Activated B cell treated with CpG ODN at 0.5 μM for 24 hours (primary cell): ENCODE results near the gene CEP41. TPM values are rescaled to one million over a fixed set of nuclear protein-coding genes. Genes with fewer than 3 reads are reported as not detected.

Source experiments
- ATAC-seq: fragments of 200-7000 bp; cut with Tn5 transposase; one replicate; pipeline ENCODE4 v1.10.0; 2021; ENCODE audit warnings: low read depth, mild to moderate bottlenecking, moderate library complexity
- CTCF ChIA-PET: fragments of 350-600 bp; sonication (Branson Sonifier 250); formaldehyde crosslinking; loops from one replicate; lab custom pipeline; 2021; ENCODE audit warnings: antibody characterized with exemption; lab: Charles Lee
- POLR2A ChIA-PET: fragments of 350-600 bp; sonication (Branson Sonifier 250); formaldehyde crosslinking; loops from one replicate; lab custom pipeline; 2021; ENCODE audit warnings: antibody characterized with exemption; lab: Charles Lee
- DNase-seq: peaks from one replicate; pipeline ENCODE4 v3.0.0; 2022
- H3K27ac Mint-ChIP-seq: one replicate; pipeline ENCODE4 v1.8.0; 2020; ENCODE audit warnings: mixed read lengths
- H3K27me3 Mint-ChIP-seq: one replicate; pipeline ENCODE4 v1.8.0; 2021; ENCODE audit warnings: mixed read lengths
- H3K36me3 Mint-ChIP-seq: one replicate; pipeline ENCODE4 v1.8.0; 2021; ENCODE audit warnings: low read depth, mixed read lengths
- H3K4me1 Mint-ChIP-seq: one replicate; pipeline ENCODE4 v1.8.0; 2021; ENCODE audit warnings: mixed read lengths
- H3K4me3 Mint-ChIP-seq: one replicate; pipeline ENCODE4 v1.8.0; 2020; ENCODE audit warnings: mild to moderate bottlenecking, mixed read lengths
- H3K9me3 Mint-ChIP-seq: one replicate; pipeline ENCODE4 v1.8.0; 2020; ENCODE audit warnings: mixed read lengths
- intact Hi-C: fragments of 100-400 bp; cut with micrococcal nuclease; formaldehyde crosslinking; loops from one replicate; pipeline ENCODE4 v1.15.1; 2024
- total RNA-seq: library from RNA; stranded (reverse); gene quantifications from 2 replicates; pipeline ENCODE4 v1.2.3, GENCODE V29; 2022
- TF ChIP-seq, protein P1 (sequence below): fragments of 200-600 bp; IDR thresholded peaks from one replicate; pipeline ENCODE4 v1.8.0; 2022; ENCODE audit warnings: antibody characterized with exemption, mild to moderate bottlenecking

CEP41 gene
- total RNA-seq, 1 donor from 2014 or later: 5.1 TPM

DNA sequence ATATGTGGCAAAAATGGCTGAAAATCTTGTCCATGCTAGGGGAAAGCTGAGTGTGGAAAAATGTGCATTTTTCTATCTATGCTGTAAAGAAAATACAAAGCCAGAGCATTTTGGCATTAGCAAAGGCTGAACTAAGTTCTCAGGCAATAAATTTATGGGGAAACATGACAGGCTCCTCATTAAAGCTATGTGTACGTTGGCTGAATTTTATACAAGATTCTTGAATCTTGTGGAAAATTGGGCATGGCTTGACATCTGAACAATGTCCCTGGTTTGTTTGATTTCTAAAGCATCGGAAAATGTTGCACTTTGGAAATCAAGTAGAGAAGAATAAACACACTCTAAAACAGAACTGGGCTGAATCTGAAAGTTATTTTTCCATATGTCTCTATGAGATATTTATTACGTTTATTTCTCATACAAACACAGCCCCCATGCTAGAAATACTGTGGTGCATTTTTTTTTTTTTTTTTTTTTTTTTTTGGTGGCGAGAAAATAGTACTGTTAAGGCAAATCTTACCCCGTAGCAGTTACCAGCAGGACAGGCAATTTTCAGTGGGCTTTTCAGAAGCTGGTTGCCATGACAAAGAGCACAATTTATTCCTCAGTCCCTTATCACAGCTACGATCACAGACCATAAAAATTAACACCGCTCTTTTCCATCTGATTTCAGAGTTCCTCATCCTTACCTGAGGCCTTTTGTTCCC, 43.6 kb downstream of the CEP41 start:
- intact Hi-C loops: no loop called here
- Mint-ChIP-seq H3K36me3 (peaks cover 3% of the 10 kb centered on the region), H3K4me3 (no peak overlapping the region), H3K27ac (no peak overlapping the region), H3K27me3 (no peaks in the 10 kb centered on the region), H3K9me3 (no peaks in the 10 kb centered on the region), H3K4me1 (peaks cover 10% of the 10 kb centered on the region)
- ATAC-seq: no peak
- ChIA-PET POLR2A (no interaction called here), CTCF (no interaction called here)
- TF ChIP-seq, protein P1, sequence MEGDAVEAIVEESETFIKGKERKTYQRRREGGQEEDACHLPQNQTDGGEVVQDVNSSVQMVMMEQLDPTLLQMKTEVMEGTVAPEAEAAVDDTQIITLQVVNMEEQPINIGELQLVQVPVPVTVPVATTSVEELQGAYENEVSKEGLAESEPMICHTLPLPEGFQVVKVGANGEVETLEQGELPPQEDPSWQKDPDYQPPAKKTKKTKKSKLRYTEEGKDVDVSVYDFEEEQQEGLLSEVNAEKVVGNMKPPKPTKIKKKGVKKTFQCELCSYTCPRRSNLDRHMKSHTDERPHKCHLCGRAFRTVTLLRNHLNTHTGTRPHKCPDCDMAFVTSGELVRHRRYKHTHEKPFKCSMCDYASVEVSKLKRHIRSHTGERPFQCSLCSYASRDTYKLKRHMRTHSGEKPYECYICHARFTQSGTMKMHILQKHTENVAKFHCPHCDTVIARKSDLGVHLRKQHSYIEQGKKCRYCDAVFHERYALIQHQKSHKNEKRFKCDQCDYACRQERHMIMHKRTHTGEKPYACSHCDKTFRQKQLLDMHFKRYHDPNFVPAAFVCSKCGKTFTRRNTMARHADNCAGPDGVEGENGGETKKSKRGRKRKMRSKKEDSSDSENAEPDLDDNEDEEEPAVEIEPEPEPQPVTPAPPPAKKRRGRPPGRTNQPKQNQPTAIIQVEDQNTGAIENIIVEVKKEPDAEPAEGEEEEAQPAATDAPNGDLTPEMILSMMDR: no peak
- no peak for DNase-seq

DNA sequence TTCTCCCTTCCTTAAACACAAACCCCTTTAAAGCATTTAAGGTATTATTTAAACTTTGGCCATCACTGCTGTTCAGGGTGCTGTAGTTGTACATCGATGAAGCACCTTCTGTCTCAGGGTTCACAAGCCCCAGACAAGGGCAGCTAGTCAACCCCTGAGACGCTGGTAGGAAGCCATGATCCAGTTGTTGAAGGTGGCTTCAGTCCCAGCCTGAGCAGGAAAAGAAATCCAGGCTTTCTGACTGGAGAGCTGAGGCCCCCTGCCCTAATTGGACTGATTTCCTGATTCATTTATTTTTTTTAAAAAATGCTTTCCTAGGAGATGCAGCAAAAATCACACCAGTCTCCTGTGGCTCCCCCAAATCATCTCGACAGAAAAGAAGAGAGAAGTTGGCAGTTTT, 44.7 kb downstream of the CEP41 start:
- Mint-ChIP-seq H3K9me3 (no peaks in the 10 kb centered on the region), H3K36me3 (peaks cover 3% of the 10 kb centered on the region), H3K4me1 (peaks cover 10% of the 10 kb centered on the region), H3K27me3 (no peaks in the 10 kb centered on the region), H3K27ac (no peak overlapping the region), H3K4me3 (no peak overlapping the region)
- CTCF ChIA-PET: no interaction called here
- POLR2A ChIA-PET: no interaction called here
- intact Hi-C loops: no loop called here
- DNase-seq (no peak), ATAC-seq (no peak)
- TF ChIP-seq, protein P1: no peak

DNA sequence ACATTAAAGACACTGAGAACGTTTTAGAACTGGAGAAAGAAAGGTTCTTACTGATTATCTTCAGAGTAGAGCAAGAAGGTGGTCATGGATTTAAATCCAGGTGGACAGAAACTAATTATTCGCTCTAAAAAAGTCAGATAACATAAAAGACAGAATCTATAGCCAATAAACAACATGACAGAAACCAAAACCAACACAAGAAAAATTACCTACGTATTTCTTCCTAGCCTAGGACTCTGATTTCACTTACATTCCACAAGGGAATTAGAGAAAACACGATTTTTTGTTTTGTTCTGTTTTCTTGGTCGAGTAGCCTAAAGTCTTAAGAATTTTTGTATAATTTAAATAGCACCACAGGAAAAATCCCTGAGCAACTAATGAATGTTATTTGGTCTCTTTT, 45.4 kb downstream of the CEP41 start:
- no peaks in the 10 kb centered on the region for H3K9me3 Mint-ChIP-seq
- ATAC-seq (no peak), DNase-seq (no peak)
- H3K27me3 Mint-ChIP-seq: no peaks in the 10 kb centered on the region
- intact Hi-C loops: no loop called here
- no peak overlapping the region for H3K27ac Mint-ChIP-seq
- H3K4me3 Mint-ChIP-seq: no peak overlapping the region
- TF ChIP-seq, protein P1: no peak
- ChIA-PET POLR2A (no interaction called here), CTCF (no interaction called here)
- H3K36me3 Mint-ChIP-seq: peaks cover 2% of the 10 kb centered on the region
- peaks cover 10% of the 10 kb centered on the region for H3K4me1 Mint-ChIP-seq

DNA sequence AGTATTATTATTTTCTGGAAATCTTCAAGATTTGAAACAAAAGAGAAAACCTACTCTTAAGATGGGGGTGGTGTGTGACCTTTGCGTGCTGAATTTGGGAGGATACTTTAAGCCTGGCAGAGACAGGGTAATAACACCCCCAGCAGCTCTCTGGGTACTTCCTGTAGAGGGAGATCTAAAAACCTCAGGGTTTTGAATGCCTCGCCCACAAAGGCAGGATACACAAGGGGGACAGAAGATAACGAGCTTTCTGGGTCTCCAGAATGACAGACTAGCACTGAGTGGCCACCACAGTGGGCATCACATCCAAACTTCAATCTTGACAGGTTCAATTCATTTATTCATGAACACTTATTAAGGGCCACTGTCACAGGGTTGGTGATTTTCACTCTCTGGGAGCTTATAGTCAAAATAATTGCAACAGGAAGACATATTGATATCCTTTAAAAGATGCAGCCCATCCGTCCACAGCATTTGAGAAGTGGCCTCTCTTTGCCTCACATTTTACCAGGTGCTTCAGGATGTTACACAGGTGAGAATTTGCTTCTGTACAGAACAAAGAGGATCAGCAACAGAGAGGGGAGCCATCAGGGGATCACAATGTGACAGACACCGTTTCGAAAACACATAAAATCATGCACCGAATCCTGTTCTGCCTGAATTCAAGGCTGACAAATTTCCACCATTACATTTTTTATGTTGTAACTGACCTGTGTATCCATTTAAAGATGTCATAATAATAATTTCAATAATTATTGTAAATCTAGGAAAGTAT, 46.2 kb downstream of the CEP41 start:
- Mint-ChIP-seq H3K4me3 (no peak overlapping the region), H3K36me3 (no peaks in the 10 kb centered on the region), H3K27me3 (no peaks in the 10 kb centered on the region), H3K27ac (no peak overlapping the region), H3K4me1 (peaks cover 10% of the 10 kb centered on the region), H3K9me3 (no peaks in the 10 kb centered on the region)
- ATAC-seq (no peak), DNase-seq (no peak)
- intact Hi-C loops: no loop called here
- CTCF ChIA-PET: no interaction called here
- POLR2A ChIA-PET: no interaction called here
- TF ChIP-seq, protein P1: no peak

DNA sequence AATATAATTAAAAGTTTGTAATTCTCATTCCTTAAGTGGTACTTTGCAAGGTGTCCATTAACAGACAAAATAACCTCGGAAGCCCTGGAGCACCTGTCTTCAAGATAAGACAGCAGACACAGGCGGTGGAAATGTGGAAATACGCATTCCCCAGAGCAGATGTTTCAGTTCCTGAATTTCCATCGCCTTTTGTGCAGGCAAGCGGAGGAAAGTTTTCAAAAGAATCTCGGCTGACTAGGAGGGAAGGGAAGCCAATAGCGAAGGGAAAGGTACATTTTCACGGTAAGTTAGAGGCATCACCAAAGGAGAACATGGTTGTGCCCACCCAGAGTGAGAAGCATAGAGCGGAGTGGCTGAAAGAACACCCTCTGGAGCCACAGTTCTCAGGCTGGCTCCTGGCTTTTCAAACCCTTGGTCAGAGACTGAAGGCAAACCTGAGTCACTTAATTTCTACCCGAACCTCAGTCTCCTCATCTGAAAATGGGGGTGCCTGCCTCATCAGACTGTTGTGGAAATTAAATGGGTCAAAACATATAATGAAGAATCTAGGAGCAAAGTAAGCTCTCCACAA, 46.9 kb downstream of the CEP41 start:
- intact Hi-C loops: no loop called here
- no peaks in the 10 kb centered on the region for H3K36me3 Mint-ChIP-seq

More for the DNA sequence above, 46.9 kb downstream of the CEP41 start:
- Mint-ChIP-seq H3K27ac (no peak overlapping the region), H3K4me1 (peaks cover 10% of the 10 kb centered on the region), H3K9me3 (no peaks in the 10 kb centered on the region), H3K4me3 (no peak overlapping the region), H3K27me3 (no peaks in the 10 kb centered on the region)
- TF ChIP-seq, protein P1: no peak
- no peak for ATAC-seq
- DNase-seq: no peak
- ChIA-PET CTCF (no interaction called here), POLR2A (no interaction called here)
